NCI-H446 treated with DMSO at 0.1 percent for 48 hours (cell line): ENCODE measurements around the gene SAPCD2.

Experiments
- DNase-seq: peaks from one replicate; lab custom pipeline; 2025; lab: John Stamatoyannopoulos, UW

SAPCD2 gene

DNA sequence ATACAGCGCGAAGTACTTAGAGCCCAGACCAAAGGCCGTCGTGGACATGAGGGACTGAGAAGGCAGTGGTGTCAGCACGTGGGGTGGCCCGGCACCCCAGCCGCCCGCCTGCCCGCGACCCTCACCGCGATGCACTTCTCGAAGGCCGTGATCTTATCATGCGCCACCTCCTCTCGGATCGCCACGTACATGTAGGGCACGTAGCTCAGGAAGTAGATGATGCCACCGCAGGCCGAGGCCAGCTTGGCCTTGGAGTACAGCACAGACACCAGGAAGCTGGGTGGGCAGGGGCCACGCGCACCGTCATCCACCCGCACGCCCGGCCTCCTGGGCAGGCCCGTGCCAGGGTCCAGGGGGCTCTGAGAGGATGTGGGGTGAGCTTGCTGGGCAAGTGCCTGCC, 53.3 kb downstream of the SAPCD2 start:
- DNase-seq: no peak

DNA sequence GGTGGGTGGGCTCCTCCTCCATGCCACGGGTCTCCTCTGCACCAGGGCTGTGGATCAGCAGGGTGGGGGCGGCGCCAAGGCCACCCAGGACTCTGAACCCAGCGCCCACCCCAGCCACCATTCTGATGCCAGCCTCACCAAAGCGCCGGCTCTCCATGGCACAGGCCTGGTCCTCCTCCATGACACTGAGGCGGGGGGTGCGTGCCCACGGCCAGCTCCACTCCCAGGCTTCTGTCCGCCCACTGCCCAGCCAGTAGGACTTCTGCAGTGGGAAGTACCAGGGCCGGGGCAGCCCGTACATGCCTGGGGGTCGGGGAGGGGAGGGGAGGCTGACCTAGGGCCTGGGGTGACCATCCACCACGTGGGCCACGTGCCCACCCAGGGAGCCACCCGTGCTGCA, 53.9 kb downstream of the SAPCD2 start:
- DNase-seq: no peak

DNA sequence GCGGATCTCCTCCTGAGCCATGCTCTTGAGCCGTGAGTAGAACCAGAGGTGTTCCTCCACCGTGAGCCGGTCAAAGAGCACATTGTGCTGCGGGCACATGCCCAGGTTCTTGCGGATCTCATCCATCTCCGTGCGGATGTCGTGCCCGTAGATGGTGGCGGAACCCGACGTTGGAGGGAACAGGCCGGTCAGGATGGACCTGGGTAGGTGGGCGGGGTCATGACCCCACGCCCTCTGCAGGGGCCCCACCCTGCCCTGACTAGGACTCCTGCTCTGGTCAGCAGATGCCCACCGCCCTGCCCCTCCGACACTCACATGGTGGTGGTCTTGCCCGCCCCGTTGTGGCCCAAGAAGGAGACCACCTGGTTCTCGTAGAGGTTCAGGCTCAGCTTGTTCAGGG, 54.4 kb downstream of the SAPCD2 start:
- no peak for DNase-seq

DNA sequence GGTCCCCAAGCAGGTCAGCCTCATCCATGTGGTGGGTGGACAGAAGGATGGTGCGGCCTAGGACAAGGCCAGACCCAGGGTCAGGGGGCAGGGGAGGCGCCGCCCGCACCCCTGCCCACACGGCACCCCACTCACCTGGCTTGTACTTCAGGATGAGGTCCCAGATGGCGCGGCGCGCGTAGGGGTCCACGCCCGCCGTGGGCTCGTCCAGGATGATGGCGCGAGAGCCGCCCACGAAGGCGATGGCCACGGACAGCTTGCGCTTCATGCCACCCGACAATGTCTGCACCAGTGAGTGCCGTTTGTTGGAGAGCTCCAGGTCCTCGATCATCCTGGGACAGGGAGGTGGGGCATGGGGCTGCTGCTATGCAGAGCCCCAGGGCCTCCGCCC, 54.8 kb downstream of the SAPCD2 start:
- DNase-seq: no peak

DNA sequence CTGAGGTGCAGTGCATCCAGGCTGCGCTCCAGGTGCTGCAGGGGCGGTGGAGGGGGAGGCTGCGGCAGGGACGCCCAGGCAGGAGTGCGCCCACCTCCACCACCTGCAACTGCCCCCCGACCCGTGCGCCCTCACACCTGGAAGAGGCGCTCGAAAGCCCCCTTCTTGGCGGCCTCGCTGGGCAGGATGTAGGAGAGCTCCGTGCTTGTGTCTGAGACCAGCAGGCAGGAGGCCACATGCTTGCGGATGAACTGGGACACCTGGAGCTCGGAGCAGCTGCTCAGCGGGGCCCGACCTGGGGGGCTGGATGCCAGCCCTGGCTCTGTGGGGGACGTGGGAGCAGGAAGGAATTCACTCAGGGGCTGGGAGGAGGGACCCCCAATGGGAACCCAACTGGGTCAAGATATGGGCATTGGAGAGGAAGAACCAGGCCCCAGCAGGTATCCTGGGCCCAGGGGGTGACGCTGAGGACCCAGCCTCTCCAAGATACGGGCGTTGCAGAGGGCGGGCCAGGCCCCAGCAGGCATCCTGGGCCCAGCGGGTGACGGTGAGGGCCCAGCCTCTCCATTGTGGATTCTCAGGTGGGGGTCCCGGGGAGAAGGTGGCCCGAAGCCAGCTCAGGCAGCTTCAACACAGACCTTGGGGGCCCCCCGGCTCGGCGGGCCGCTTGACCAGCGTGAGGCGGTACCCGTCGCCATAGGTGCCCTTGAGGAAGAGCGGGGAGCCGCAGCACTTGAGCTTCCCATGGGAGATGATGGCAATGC, 55.4 kb downstream of the SAPCD2 start:
- no peak for DNase-seq

DNA sequence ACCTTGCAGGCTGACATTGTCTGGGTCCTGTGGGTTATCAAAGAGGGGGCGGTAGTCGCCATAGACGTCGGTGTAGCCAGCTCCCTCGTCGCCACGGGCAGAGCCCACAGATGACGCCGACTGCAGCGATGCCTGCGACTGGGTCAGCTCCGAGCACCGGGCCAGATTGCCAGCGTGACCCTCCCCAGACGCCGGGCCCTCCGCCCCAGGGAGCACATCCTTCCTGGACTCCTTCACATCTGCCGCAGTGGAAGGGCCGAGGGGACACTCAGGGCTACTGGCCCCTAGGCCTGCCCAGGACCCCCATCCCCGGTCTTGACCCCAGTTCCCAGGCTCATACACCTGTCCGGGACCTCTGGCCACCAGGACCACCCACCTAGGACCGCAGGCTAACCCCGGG, 56.2 kb downstream of the SAPCD2 start:
- no peak for DNase-seq

DNA sequence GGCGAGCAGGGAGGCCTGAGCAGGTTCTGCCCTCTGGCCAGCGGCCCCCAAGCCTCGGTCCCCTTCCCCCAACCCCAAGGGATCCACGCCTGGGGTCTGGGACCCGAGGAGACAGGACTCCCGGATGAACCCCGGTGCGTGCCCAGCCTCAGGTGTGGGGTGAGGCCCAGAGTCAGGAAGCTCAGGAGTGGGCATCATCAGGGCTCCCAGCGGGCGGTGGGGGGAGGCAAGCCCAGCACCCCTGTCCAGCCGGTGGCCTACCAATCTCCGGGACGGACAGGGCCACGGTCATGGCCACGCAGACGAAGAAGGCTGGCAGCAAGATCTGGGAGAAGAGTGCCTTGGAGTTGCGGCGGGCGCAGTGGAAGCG, 56.8 kb downstream of the SAPCD2 start:
- DNase-seq: no peak

DNA sequence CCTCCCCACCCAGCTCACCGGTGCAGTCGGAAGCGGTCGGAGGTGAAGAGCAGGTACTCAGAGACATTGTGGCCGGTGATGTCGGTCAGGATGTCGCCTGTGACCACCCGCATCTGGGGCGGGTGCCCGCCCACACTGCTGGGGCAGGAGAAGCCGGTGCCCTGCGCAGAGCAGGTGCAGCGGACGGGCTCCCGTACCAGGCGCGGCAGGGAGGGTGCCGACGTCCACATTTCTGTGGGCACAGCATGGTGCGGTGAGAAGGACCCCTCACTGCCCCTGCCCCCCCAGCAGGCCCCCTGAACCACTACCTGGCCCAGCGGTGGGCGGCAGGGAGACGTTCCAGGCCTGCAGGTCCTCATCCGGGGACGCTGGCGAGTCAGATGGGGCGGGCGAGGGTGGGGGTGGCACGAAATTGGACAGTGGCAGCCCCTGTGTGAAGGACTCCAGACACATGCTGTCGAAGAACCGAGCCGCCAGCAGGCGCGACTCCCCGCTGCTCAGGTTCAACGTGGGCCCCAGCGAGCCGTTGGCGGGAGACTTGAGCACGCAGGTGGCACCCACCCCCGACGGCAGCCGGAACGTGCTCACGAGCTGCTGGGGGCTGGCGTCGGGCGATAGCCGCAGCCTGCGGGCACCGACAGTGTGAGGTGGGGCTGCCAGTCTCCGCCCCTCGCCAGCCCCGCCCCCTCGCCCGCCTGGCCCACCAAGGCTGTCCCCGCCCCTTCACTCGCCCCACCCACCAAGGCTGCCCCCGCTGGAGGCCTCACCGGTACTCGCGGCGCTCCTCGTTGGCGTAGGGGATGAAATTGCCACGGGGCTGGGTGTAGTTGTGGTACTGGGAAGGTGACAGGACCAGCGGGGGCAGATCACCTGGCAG, 57.4 kb downstream of the SAPCD2 start:
- no peak for DNase-seq
